Uterus (tissue), 2 donors: Measurements from ENCODE around the gene ABCG4.

Experiments used
- CTCF ChIP-seq, 4 experiments: fragments of 200-600 bp in 2 of 4; fragments of 450-650 bp in 2 of 4; sonication (generic) in 2 of 4; IDR thresholded peaks; one replicate each; pipeline ENCODE4 v1.5.1; 2016 to 2019; ENCODE audit warnings: antibody characterized with exemption in 4 of 4, mild to moderate bottlenecking in 2 of 4, moderate library complexity in 1 of 4
- POLR2A ChIP-seq, 2 donors: fragments of 450-650 bp; IDR thresholded peaks; one replicate each; pipeline ENCODE4 v1.6.1; 2016; ENCODE audit warnings: antibody characterized with exemption in 2 of 2, mild to moderate bottlenecking in 1 of 2, moderate library complexity in 1 of 2

- TF ChIP-seq CTCF (IDR thresholded peaks at IDR 0.05) (peak in 1 of 4 experiments; percentile 5), POLR2A (IDR thresholded peaks at IDR 0.05) (peak; percentile 10 to 48)
Observed at GRCh38 chr11:119106564-119107537, 42.0 kb upstream of the ABCG4 start, which contains the start of gene C2CD2L.
